BE2C (cell line): ENCODE measurements around the gene NPEPPS.

Experiments used
- DNase-seq: peaks from one replicate; pipeline ENCODE4 v3.0.0-alpha.2; 2020
- H3K27me3 ChIP-seq: fragments of 250-450 bp; sonication (Bioruptor Pico); 2 replicates; pipeline ENCODE4 v1.5.1; 2020; ENCODE audit warnings: mild to moderate bottlenecking
- H3K36me3 ChIP-seq: fragments of 250-450 bp; sonication (Bioruptor Pico); 2 replicates; pipeline ENCODE4 v1.5.1; 2020; ENCODE audit warnings: mild to moderate bottlenecking
- H3K4me1 ChIP-seq: fragments of 250-450 bp; sonication (Bioruptor Pico); 2 replicates; pipeline ENCODE4 v1.5.1; 2020
- H3K4me3 ChIP-seq: 2 replicates; pipeline ENCODE4 v1.5.1; 2011; ENCODE audit warnings: low read depth, low read length
- H3K9me3 ChIP-seq: fragments of 250-450 bp; sonication (Bioruptor Pico); 2 replicates; pipeline ENCODE4 v1.5.1; 2020
- TF ChIP-seq, protein P1 (sequence below): IDR thresholded peaks from 2 replicates; pipeline ENCODE4 v1.5.1; 2012; ENCODE audit warnings: mild to moderate bottlenecking, low read depth, low read length

The NPEPPS gene

DNA sequence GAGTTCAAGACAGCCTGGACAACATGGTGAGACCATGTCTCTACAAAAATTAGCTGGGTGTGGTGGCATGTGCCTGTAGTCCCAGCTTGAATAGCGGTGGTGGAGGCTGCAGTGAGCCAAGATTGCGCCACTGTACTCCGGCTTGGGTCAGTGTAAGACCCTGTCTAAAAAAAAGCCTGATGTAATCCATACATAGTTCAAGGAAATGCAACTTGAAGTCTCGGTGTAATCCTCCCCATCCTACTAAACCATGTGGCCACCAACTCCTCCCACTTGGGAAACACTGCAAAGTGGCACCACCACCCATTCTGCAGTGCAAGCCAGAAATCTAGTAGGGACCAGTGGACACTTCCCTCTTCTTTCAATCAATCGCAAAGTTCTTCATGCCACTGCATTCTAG lies 113.4 kb downstream of the NPEPPS start:
- Histone ChIP-seq H3K4me1 (no peaks in the 10 kb centered on the region), H3K4me3 (no peak overlapping the region), H3K9me3 (no peaks in the 10 kb centered on the region), H3K27me3 (no peaks in the 10 kb centered on the region), H3K36me3 (no peaks in the 10 kb centered on the region)
- DNase-seq, result no peak
- TF ChIP-seq, protein P1, sequence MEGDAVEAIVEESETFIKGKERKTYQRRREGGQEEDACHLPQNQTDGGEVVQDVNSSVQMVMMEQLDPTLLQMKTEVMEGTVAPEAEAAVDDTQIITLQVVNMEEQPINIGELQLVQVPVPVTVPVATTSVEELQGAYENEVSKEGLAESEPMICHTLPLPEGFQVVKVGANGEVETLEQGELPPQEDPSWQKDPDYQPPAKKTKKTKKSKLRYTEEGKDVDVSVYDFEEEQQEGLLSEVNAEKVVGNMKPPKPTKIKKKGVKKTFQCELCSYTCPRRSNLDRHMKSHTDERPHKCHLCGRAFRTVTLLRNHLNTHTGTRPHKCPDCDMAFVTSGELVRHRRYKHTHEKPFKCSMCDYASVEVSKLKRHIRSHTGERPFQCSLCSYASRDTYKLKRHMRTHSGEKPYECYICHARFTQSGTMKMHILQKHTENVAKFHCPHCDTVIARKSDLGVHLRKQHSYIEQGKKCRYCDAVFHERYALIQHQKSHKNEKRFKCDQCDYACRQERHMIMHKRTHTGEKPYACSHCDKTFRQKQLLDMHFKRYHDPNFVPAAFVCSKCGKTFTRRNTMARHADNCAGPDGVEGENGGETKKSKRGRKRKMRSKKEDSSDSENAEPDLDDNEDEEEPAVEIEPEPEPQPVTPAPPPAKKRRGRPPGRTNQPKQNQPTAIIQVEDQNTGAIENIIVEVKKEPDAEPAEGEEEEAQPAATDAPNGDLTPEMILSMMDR, result no peak

DNA sequence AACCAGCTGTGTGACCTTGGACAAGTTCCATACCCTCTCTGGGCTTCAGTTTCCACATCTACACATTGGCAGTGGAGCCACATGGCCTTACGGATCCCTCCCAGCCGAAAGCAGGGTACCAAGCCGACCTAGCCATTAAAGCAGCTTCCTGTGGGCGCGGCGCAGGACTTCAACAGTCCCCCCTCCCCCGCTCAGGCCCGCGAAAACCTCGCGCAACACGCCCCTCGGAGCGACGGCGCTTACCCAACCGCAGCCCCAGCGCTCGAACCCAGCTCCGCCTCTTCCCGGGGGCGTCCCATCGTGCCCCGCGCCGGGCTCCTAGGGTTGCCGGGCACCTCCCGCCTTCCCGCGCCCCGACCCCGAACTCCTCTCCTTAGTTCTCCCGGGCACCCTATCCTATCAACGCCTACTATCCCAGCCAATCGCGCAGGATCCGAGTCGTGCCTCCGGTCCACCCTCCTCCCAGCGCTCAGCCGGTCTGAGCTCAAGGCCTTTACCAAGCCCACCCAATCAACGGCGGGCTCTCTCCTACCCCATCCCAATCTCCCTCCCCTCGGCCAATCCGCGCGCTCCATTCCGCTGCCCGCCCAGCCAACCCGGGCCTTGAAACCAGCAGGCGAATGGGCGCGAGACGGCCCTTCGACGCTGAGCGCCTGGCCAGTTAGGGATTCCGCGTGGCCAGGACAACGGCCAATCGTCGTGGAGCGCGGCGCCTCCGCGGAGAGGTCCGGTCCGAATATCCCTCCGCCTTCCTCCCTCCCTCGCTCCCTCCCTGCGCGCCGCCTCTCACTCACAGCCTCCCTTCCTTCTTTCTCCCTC lies 118.5 kb downstream of the NPEPPS start, which contains the start of gene KPNB1:
Gene KPNB1, plus strand, starts transcription at position 767 of the 819 bp plus-strand sequence. CDS start 326 bp downstream, outside the sequence.
- H3K4me1 ChIP-seq, result no peaks in the 10 kb centered on the region; the same call in 1 of the 2 replicates
- no peaks in the 10 kb centered on the region for H3K9me3 ChIP-seq
- H3K27me3 ChIP-seq, result no peaks in the 10 kb centered on the region
- peak within 1 kb of the TSS; percentile 95 for H3K4me3 ChIP-seq
- H3K36me3 ChIP-seq, result peaks cover 34% of the 10 kb centered on the region
- DNase-seq, result peak; percentile 99
- TF ChIP-seq, protein P1, result no peak

DNA sequence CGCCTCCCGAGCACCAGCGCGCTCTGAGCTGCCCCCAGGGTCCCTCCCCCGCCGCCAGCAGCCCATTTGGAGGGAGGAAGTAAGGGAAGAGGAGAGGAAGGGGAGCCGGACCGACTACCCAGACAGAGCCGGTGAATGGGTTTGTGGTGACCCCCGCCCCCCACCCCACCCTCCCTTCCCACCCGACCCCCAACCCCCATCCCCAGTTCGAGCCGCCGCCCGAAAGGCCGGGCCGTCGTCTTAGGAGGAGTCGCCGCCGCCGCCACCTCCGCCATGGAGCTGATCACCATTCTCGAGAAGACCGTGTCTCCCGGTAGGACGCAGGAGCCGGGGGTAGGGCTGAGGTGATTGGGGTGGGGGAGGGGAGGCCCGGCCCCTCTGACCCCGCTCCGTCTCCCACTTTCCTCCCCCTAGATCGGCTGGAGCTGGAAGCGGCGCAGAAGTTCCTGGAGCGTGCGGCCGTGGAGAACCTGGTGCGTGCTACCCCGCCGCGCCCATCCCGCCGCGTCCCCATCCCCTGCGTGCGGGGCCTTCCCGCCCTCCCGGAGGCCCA lies 119.1 kb downstream of the NPEPPS start:
- H3K9me3 ChIP-seq, result no peaks in the 10 kb centered on the region
- H3K36me3 ChIP-seq, result peaks cover 41% of the 10 kb centered on the region
- H3K4me1 ChIP-seq, result no peaks in the 10 kb centered on the region; the same call in 1 of the 2 replicates
- peak overlapping the region; percentile 75 for H3K4me3 ChIP-seq
- DNase-seq, result no peak
- no peaks in the 10 kb centered on the region for H3K27me3 ChIP-seq
- TF ChIP-seq, protein P1, result no peak

DNA sequence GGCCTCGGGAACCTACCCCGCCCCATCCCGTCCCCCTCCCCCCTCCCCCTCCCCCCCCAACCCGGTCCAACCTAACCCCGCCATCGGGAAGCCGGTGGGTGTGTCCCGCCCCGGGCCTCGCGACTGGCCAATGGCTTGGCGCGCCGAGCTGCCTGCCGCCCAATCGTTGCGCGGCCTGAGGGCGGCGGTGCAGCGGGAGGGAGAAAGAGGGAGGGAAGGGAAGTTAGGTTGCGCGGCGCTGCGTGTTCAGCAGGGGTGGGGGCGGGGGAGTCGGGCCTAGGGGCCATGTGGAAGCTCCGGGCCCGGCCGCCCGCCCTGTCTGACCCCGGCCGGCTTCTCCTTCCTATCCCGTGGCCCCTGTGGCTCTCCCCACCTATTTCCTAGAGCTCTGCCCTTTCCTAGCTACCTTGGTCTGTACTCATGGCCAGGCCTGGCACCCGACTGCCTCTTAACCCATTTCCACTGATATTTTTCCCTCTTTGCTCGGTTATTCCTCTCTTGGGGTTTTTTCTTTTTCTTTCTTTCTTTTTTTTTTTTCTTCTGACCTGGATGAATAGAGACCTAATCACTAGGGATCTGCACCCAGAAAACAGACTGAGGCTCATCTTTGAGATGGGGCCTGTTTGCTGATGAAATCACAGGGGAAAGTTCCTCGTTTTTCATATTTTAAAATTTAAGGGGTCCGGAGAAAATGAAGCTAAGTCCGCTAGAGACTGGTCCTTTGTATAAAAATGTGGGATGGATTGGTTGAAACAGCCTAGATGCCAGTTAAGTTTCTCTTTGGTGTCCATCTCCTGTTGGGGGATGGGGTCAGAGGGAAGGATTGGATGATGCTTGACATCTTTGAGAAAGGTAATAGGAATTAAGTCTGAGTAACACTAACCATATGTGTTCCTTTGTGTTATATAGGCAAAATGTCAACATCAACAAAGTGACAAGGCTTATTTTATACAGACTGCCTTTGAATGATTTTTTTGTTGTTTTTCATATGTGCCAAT lies 119.9 kb downstream of the NPEPPS start:
- TF ChIP-seq, protein P1, result no peak
- DNase-seq, result peak; percentile 98
- Histone ChIP-seq H3K9me3 (no peaks in the 10 kb centered on the region), H3K27me3 (no peaks in the 10 kb centered on the region), H3K36me3 (peaks cover 49% of the 10 kb centered on the region), H3K4me3 (peak overlapping the region; percentile 95), H3K4me1 (no peaks in the 10 kb centered on the region; the same call in 1 of the 2 replicates)

DNA sequence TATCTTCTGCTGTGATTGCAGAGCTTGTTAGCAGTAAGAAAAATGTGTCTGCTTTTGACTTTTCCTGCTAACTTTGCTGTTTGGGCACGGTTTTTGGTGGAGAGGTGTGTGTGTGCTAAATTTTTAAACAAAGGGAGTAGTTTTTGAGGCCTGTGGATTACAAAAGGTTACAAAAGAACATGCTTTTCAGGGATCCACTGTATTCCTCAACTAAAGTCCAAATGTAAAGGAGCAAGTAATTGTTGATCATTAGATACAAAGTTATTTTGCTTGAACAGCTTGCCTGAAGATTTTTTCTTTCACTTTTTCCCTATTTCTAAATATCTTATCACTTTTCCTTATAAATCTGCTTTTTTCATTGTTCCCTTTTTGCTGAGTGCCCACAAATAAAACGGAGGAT lies 120.8 kb downstream of the NPEPPS start:
- DNase-seq, result no peak
- peak overlapping the region; percentile 95 for H3K4me3 ChIP-seq
- no peaks in the 10 kb centered on the region for H3K9me3 ChIP-seq
- TF ChIP-seq, protein P1, result no peak
- peaks cover 57% of the 10 kb centered on the region for H3K36me3 ChIP-seq
- H3K4me1 ChIP-seq, result no peaks in the 10 kb centered on the region; the same call in 1 of the 2 replicates
- H3K27me3 ChIP-seq, result no peaks in the 10 kb centered on the region
